CD4-positive, alpha-beta T cell treated with Interleukin-2 at 100 ng/mL for 4 hours (primary cell): Measurements from ENCODE around the gene NPHP4.
"Not testable (repeated sequence)": the region's sequence is repeated elsewhere in the genome, so short reads cannot be mapped to it uniquely, and the experiment has no call there.

Source experiments
- DNase-seq: peaks from one replicate; pipeline ENCODE4 v3.0.0-alpha.2; 2020; ENCODE audit warnings: low spot score

NPHP4 gene

GRCh38 chr1:5934058-5934884 is 58.0 kb downstream of the NPHP4 start:
- no peak for DNase-seq

- no peak for DNase-seq
Measured at GRCh38 chr1:5933676-5934057, 58.6 kb downstream of the NPHP4 start.

GRCh38 chr1:5933050-5933449 is 59.2 kb downstream of the NPHP4 start:
- DNase-seq, result no peak

GRCh38 chr1:5928714-5929400 is 63.4 kb downstream of the NPHP4 start:
- no peak for DNase-seq

- no peak for DNase-seq
Measured at GRCh38 chr1:5927506-5928370, 64.5 kb downstream of the NPHP4 start.

GRCh38 chr1:5926686-5927435 is 65.4 kb downstream of the NPHP4 start:
- DNase-seq, result no peak

GRCh38 chr1:5922700-5923330 is 69.4 kb downstream of the NPHP4 start:
- not testable (repeated sequence) for DNase-seq

GRCh38 chr1:5921671-5922070 is 70.6 kb downstream of the NPHP4 start:
- DNase-seq, result no peak

GRCh38 chr1:5921129-5921528 is 71.1 kb downstream of the NPHP4 start:
- DNase-seq, result no peak

GRCh38 chr1:5920201-5920600 is 72.0 kb downstream of the NPHP4 start:
- DNase-seq, result no peak

GRCh38 chr1:5918275-5918649 is 74.0 kb downstream of the NPHP4 start:
- DNase-seq, result no peak

GRCh38 chr1:5917591-5918274 is 74.5 kb downstream of the NPHP4 start:
- DNase-seq, result no peak

- no peak for DNase-seq
Measured at GRCh38 chr1:5917281-5917590, 75.0 kb downstream of the NPHP4 start.

GRCh38 chr1:5916572-5917280 is 75.5 kb downstream of the NPHP4 start:
- DNase-seq, result no peak

GRCh38 chr1:5915587-5916571 is 76.3 kb downstream of the NPHP4 start:
- DNase-seq, result peak; percentile 43

- DNase-seq, result no peak
Measured at GRCh38 chr1:5914676-5915365, 77.4 kb downstream of the NPHP4 start.

GRCh38 chr1:5913876-5914275 is 78.3 kb downstream of the NPHP4 start:
- DNase-seq, result no peak

GRCh38 chr1:5913078-5913845 is 79.0 kb downstream of the NPHP4 start:
- no peak for DNase-seq
